Prostate gland (tissue), 2 donors: ENCODE results near the gene CCL4.

ENCODE experiments used
- POLR2AphosphoS5 ChIP-seq: sonication (generic); formaldehyde crosslinking; IDR thresholded peaks from one replicate; pipeline ENCODE4 v1.6.1; 2017; ENCODE audit warnings: antibody characterized with exemption
- TF ChIP-seq, protein P1 (sequence below), 4 experiments: fragments of 200-600 bp in 2 of 4; fragments of 450-650 bp in 2 of 4; sonication (generic) in 2 of 4; IDR thresholded peaks; 1 replicate in 3 of 4; 2 replicates in 1 of 4; pipeline ENCODE4 v1.5.1; 2016 to 2019; ENCODE audit warnings: antibody characterized with exemption in 4 of 4, mild to moderate bottlenecking in 2 of 4, moderate library complexity in 2 of 4

- no peak for TF ChIP-seq POLR2AphosphoS5
- TF ChIP-seq, protein P1, sequence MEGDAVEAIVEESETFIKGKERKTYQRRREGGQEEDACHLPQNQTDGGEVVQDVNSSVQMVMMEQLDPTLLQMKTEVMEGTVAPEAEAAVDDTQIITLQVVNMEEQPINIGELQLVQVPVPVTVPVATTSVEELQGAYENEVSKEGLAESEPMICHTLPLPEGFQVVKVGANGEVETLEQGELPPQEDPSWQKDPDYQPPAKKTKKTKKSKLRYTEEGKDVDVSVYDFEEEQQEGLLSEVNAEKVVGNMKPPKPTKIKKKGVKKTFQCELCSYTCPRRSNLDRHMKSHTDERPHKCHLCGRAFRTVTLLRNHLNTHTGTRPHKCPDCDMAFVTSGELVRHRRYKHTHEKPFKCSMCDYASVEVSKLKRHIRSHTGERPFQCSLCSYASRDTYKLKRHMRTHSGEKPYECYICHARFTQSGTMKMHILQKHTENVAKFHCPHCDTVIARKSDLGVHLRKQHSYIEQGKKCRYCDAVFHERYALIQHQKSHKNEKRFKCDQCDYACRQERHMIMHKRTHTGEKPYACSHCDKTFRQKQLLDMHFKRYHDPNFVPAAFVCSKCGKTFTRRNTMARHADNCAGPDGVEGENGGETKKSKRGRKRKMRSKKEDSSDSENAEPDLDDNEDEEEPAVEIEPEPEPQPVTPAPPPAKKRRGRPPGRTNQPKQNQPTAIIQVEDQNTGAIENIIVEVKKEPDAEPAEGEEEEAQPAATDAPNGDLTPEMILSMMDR (IDR thresholded peaks at IDR 0.05): no peak
Observed at GRCh38 chr17:36117505-36118382, 14.1 kb downstream of the CCL4 start.
